H9 (cell line): Measurements from ENCODE around the gene KDM4C. TPM values are rescaled to one million over a fixed set of nuclear protein-coding genes. Genes with fewer than 3 reads are reported as not detected.

Experiments used
- DNase-seq: peaks from one replicate; pipeline ENCODE4 v3.0.0-alpha.2; 2017
- H2AFZ ChIP-seq: one replicate; pipeline ENCODE4 v1.6.1; 2013; ENCODE audit warnings: mild to moderate bottlenecking, low read length, control low read depth, moderate library complexity
- H2AK5ac ChIP-seq: 2 replicates; pipeline ENCODE4 v1.6.1; 2013; ENCODE audit warnings: low read length, control low read depth, mixed read lengths; ENCODE audit not compliant: insufficient read length
- H2BK120ac ChIP-seq: one replicate; pipeline ENCODE4 v1.6.1; 2013; ENCODE audit warnings: low read depth, mild to moderate bottlenecking, low read length, control low read depth, inconsistent platforms; ENCODE audit not compliant: poor library complexity, severe bottlenecking
- H2BK12ac ChIP-seq: 2 replicates; pipeline ENCODE4 v1.6.1; 2013; ENCODE audit warnings: low read length, control low read depth, mixed read lengths, low read depth; ENCODE audit not compliant: insufficient read length
- H2BK15ac ChIP-seq: 2 replicates; pipeline ENCODE4 v1.6.1; 2013; ENCODE audit warnings: low read depth, low read length, control low read depth
- H2BK20ac ChIP-seq: one replicate; pipeline ENCODE4 v1.6.1; 2013; ENCODE audit warnings: low read depth, mild to moderate bottlenecking, low read length, control low read depth, inconsistent platforms; ENCODE audit not compliant: poor library complexity, severe bottlenecking
- H2BK5ac ChIP-seq: 2 replicates; pipeline ENCODE4 v1.6.1; 2013; ENCODE audit warnings: low read length, control low read depth, mixed read lengths; ENCODE audit not compliant: insufficient read length
- H3K14ac ChIP-seq: 2 replicates; pipeline ENCODE4 v1.6.1; 2013; ENCODE audit warnings: low read length, control low read depth; ENCODE audit not compliant: insufficient read depth
- H3K18ac ChIP-seq: 2 replicates; pipeline ENCODE4 v1.6.1; 2013; ENCODE audit warnings: low read depth, mild to moderate bottlenecking, mixed read lengths, low read length, control low read depth; ENCODE audit not compliant: insufficient read length
- H3K23ac ChIP-seq: 2 replicates; pipeline ENCODE4 v1.6.1; 2013; ENCODE audit warnings: low read length, control low read depth, mixed read lengths, low read depth; ENCODE audit not compliant: insufficient read length
- H3K23me2 ChIP-seq: 2 replicates; pipeline ENCODE4 v1.6.1; 2013; ENCODE audit warnings: low read depth, mild to moderate bottlenecking, mixed read lengths, low read length, control low read depth; ENCODE audit not compliant: insufficient read length, poor library complexity, severe bottlenecking
- H3K27ac ChIP-seq: 2 replicates; pipeline ENCODE4 v1.5.1; 2013; ENCODE audit warnings: low read length, control low read depth, mixed read lengths, low read depth; ENCODE audit not compliant: insufficient read length
- H3K27me3 ChIP-seq: 2 replicates; pipeline ENCODE4 v1.6.1; 2013; ENCODE audit warnings: low read length, control low read depth, inconsistent platforms; ENCODE audit not compliant: insufficient read depth
- H3K4ac ChIP-seq: 2 replicates; pipeline ENCODE4 v1.6.1; 2013; ENCODE audit warnings: low read depth, mild to moderate bottlenecking, control low read depth, inconsistent platforms, low read length, moderate library complexity
- H3K4me1 ChIP-seq: 2 replicates; pipeline ENCODE4 v1.6.1; 2013; ENCODE audit warnings: low read length, control low read depth, inconsistent platforms; ENCODE audit not compliant: insufficient read depth
- H3K4me2 ChIP-seq: 2 replicates; pipeline ENCODE4 v1.6.1; 2013; ENCODE audit warnings: low read length, control low read depth, mixed read lengths; ENCODE audit not compliant: insufficient read length, insufficient read depth
- H3K56ac ChIP-seq: 2 replicates; pipeline ENCODE4 v1.6.1; 2013; ENCODE audit warnings: low read depth, mild to moderate bottlenecking, mixed read lengths, low read length, control low read depth; ENCODE audit not compliant: insufficient read length
- H3K79me1 ChIP-seq: 2 replicates; pipeline ENCODE4 v1.6.1; 2013; ENCODE audit warnings: low read depth, mild to moderate bottlenecking, moderate library complexity, low read length, control low read depth, inconsistent platforms; ENCODE audit not compliant: insufficient read depth, poor library complexity, severe bottlenecking
- H3K79me2 ChIP-seq: 2 replicates; pipeline ENCODE4 v1.6.1; 2013; ENCODE audit warnings: low read length, control low read depth, inconsistent platforms; ENCODE audit not compliant: insufficient read depth
- H3K9ac ChIP-seq: 2 replicates; pipeline ENCODE4 v1.6.1; 2013; ENCODE audit warnings: low read length, control low read depth, mixed read lengths; ENCODE audit not compliant: insufficient read length; ENCODE audit errors: extremely low read depth
- H3K9me3 ChIP-seq: one replicate; pipeline ENCODE4 v1.6.1; 2013; ENCODE audit warnings: low read depth, low read length, inconsistent platforms; ENCODE audit not compliant: control insufficient read depth
- H3T11ph ChIP-seq: one replicate; pipeline ENCODE4 v1.6.1; 2013; ENCODE audit warnings: mild to moderate bottlenecking, low read length, control low read depth, inconsistent platforms
- H4K20me1 ChIP-seq: one replicate; pipeline ENCODE4 v1.6.1; 2013; ENCODE audit not compliant: control insufficient read depth, insufficient read length, insufficient read depth
- H4K5ac ChIP-seq: 2 replicates; pipeline ENCODE4 v1.6.1; 2013; ENCODE audit warnings: low read depth, mild to moderate bottlenecking, mixed read lengths, low read length, control low read depth; ENCODE audit not compliant: insufficient read length
- H4K8ac ChIP-seq: replicated peaks from 2 replicates; pipeline ENCODE4 v1.6.1; 2013; ENCODE audit warnings: low read length, control low read depth, mixed read lengths, low read depth; ENCODE audit not compliant: insufficient read length
- H4K91ac ChIP-seq: 2 replicates; pipeline ENCODE4 v1.6.1; 2013; ENCODE audit warnings: low read depth, mild to moderate bottlenecking, moderate library complexity, mixed read lengths, low read length, control low read depth; ENCODE audit not compliant: insufficient read length
- H3K27ac Mint-ChIP-seq, 3 experiments: 2 replicates in 2 of 3; 3 replicates in 1 of 3; pipeline ENCODE4 v1.8.0; 2020 to 2021; ENCODE audit warnings: mixed read lengths in 3 of 3, mild to moderate bottlenecking in 1 of 3, moderate library complexity in 1 of 3
- H3K27me3 Mint-ChIP-seq: 2 replicates; pipeline ENCODE4 v1.8.0; 2021; ENCODE audit warnings: low read depth, mild to moderate bottlenecking, moderate library complexity, mixed read lengths
- H3K36me3 Mint-ChIP-seq, 3 experiments: 2 replicates in 2 of 3; 3 replicates in 1 of 3; pipeline ENCODE4 v1.8.0; 2020 to 2021; ENCODE audit warnings: low read depth in 3 of 3, mixed read lengths in 3 of 3; ENCODE audit not compliant: insufficient read depth in 1 of 3
- H3K4me1 Mint-ChIP-seq, 2 experiments: 2 replicates each; pipeline ENCODE4 v1.8.0; 2020; ENCODE audit warnings: mixed read lengths in 2 of 2
- H3K4me3 Mint-ChIP-seq, 2 experiments: 2 replicates in 1 of 2; 3 replicates in 1 of 2; pipeline ENCODE4 v1.8.0; 2020 to 2021; ENCODE audit warnings: mild to moderate bottlenecking in 2 of 2, mixed read lengths in 2 of 2, moderate library complexity in 1 of 2
- H3K9me3 Mint-ChIP-seq, 2 experiments: 2 replicates in 1 of 2; 3 replicates in 1 of 2; pipeline ENCODE4 v1.8.0; 2020; ENCODE audit warnings: mild to moderate bottlenecking in 2 of 2, mixed read lengths in 2 of 2, moderate library complexity in 1 of 2
- WGBS: extraction: QIAGEN DNeasy Blood & Tissue Kit; methylation state at CpG from one replicate; pipeline ENCODE4 v1.1.7; 2013; ENCODE audit warnings: missing lambda C conversion rate, low lambda C conversion rate, mixed read lengths; ENCODE audit not compliant: insufficient read length; ENCODE audit errors: extremely low coverage; 5-methylcytosine and 5-hydroxymethylcytosine counted together
- total RNA-seq: library from RNA; stranded (reverse); gene quantifications from 2 replicates; pipeline ENCODE4 v1.2.1, GENCODE V29; 2021
- TF ChIP-seq, protein P1 (sequence below): fragments of 200-600 bp; sonication (generic); conservative IDR thresholded peaks from 3 replicates; pipeline ENCODE4 v1.8.0; 2021; ENCODE audit warnings: antibody characterized with exemption, mild to moderate bottlenecking

Gene KDM4C
- total RNA-seq, 1 experiment from 2014 or later, result 24.0 TPM

- H3K36me3 Mint-ChIP-seq, result no peaks in the 10 kb centered on the region; a peak in 1 of 7 replicates
- peaks cover 8 to 13% of the 10 kb centered on the region in 2 experiments for H3K4me1 Mint-ChIP-seq
- no peak overlapping the region for H4K8ac ChIP-seq
Observed at GRCh38 chr9:7150153-7150890, 392.5 kb downstream of the KDM4C start.

More at GRCh38 chr9:7150153-7150890, 392.5 kb downstream of the KDM4C start:
- H3K27ac Mint-ChIP-seq, result 0 out of 7 replicates have a peak overlapping the region, but pooled peaks of 1 of the 3 experiments have one; percentile 7
- no peak overlapping the region for H3K56ac ChIP-seq
- no peak overlapping the region for H3K9ac ChIP-seq
- H4K5ac ChIP-seq, result no peak overlapping the region
- no peak overlapping the region for H2BK12ac ChIP-seq
- no peak overlapping the region for H2AFZ ChIP-seq
- no peak overlapping the region for H3K18ac ChIP-seq
- no peaks in the 10 kb centered on the region for H3K9me3 Mint-ChIP-seq
- H2BK20ac ChIP-seq, result no peak overlapping the region
- H3K4ac ChIP-seq, result no peak overlapping the region
- WGBS, result no CpG with 5 or more reads among the region's 8 CpGs
- no peaks in the 10 kb centered on the region for H3K23me2 ChIP-seq
- H3K4me3 Mint-ChIP-seq, result no peak overlapping the region
- no peak overlapping the region for H3K14ac ChIP-seq
- H2BK120ac ChIP-seq, result no peak overlapping the region
- H3K79me1 ChIP-seq, result no peaks in the 10 kb centered on the region
- no peaks in the 10 kb centered on the region for H3K79me2 ChIP-seq
- H3K27me3 Mint-ChIP-seq, result no peaks in the 10 kb centered on the region
- no peak overlapping the region for H2BK5ac ChIP-seq
- no peak overlapping the region for H3T11ph ChIP-seq
- H3K23ac ChIP-seq, result no peak overlapping the region
- no peaks in the 10 kb centered on the region for H4K20me1 ChIP-seq
- H3K27ac ChIP-seq, result no peak overlapping the region
- no peaks in the 10 kb centered on the region for H3K9me3 ChIP-seq
- no peak for DNase-seq
- no peaks in the 10 kb centered on the region for H3K4me1 ChIP-seq
- no peak overlapping the region for H4K91ac ChIP-seq
- H3K27me3 ChIP-seq, result no peaks in the 10 kb centered on the region
- H2BK15ac ChIP-seq, result no peak overlapping the region
- no peak overlapping the region for H2AK5ac ChIP-seq
- H3K4me2 ChIP-seq, result no peak overlapping the region
- TF ChIP-seq, protein P1, sequence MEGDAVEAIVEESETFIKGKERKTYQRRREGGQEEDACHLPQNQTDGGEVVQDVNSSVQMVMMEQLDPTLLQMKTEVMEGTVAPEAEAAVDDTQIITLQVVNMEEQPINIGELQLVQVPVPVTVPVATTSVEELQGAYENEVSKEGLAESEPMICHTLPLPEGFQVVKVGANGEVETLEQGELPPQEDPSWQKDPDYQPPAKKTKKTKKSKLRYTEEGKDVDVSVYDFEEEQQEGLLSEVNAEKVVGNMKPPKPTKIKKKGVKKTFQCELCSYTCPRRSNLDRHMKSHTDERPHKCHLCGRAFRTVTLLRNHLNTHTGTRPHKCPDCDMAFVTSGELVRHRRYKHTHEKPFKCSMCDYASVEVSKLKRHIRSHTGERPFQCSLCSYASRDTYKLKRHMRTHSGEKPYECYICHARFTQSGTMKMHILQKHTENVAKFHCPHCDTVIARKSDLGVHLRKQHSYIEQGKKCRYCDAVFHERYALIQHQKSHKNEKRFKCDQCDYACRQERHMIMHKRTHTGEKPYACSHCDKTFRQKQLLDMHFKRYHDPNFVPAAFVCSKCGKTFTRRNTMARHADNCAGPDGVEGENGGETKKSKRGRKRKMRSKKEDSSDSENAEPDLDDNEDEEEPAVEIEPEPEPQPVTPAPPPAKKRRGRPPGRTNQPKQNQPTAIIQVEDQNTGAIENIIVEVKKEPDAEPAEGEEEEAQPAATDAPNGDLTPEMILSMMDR, result no peak
